GM18873 (cell line): ENCODE data around the gene OCRL.
"Not testable (repeated sequence)": the region's sequence is repeated elsewhere in the genome, so short reads cannot be mapped to it uniquely, and the experiment has no call there.

Experiments
- ATAC-seq: cut with Tn5 transposase; IDR thresholded peaks from one replicate; pipeline ENCODE4 v1.9.1; 2021; ENCODE audit warnings: mild to moderate bottlenecking, moderate library complexity, moderate number of reproducible peaks; ENCODE audit not compliant: unreplicated experiment, low FRiP score

Gene OCRL

GRCh38 chrX:129534816-129535578, 5.1 kb upstream of the OCRL start:
- no peak for ATAC-seq

- no peak for ATAC-seq
Observed at GRCh38 chrX:129540722-129541184, 694 bp downstream of the OCRL start.

GRCh38 chrX:129544780-129545179, 4.7 kb downstream of the OCRL start:
- no peak for ATAC-seq

- ATAC-seq, result no peak
Observed at GRCh38 chrX:129545408-129545807, 5.3 kb downstream of the OCRL start.

GRCh38 chrX:129549124-129549523, 9.1 kb downstream of the OCRL start:
- ATAC-seq, result no peak

GRCh38 chrX:129553619-129554288, 13.7 kb downstream of the OCRL start:
- peak; percentile 93 for ATAC-seq

- ATAC-seq, result not testable (repeated sequence)
Observed at GRCh38 chrX:129554816-129555215, 14.8 kb downstream of the OCRL start.

- ATAC-seq, result no peak
Observed at GRCh38 chrX:129556806-129557315, 16.8 kb downstream of the OCRL start.

GRCh38 chrX:129557844-129558480, 17.9 kb downstream of the OCRL start:
- ATAC-seq, result no peak

- no peak for ATAC-seq
Observed at GRCh38 chrX:129559783-129560182, 19.7 kb downstream of the OCRL start.

GRCh38 chrX:129561453-129561852, 21.4 kb downstream of the OCRL start:
- ATAC-seq, result no peak

GRCh38 chrX:129564345-129564744, 24.3 kb downstream of the OCRL start:
- ATAC-seq, result not testable (repeated sequence)

GRCh38 chrX:129565046-129565650, 25.1 kb downstream of the OCRL start:
- no peak for ATAC-seq

- ATAC-seq, result no peak
Observed at GRCh38 chrX:129566073-129566472, 26.0 kb downstream of the OCRL start.

- no peak for ATAC-seq
Observed at GRCh38 chrX:129568349-129568748, 28.3 kb downstream of the OCRL start.

GRCh38 chrX:129572422-129572821, 32.4 kb downstream of the OCRL start:
- ATAC-seq, result no peak

- not testable (repeated sequence) for ATAC-seq
Observed at GRCh38 chrX:129573652-129574051, 33.6 kb downstream of the OCRL start.

- ATAC-seq, result no peak
Observed at GRCh38 chrX:129574214-129574613, 34.2 kb downstream of the OCRL start.

- ATAC-seq, result no peak
Observed at GRCh38 chrX:129576539-129576938, 36.5 kb downstream of the OCRL start.

GRCh38 chrX:129577473-129577872, 37.4 kb downstream of the OCRL start:
- ATAC-seq, result no peak

- ATAC-seq, result no peak
Observed at GRCh38 chrX:129577877-129578276, 37.8 kb downstream of the OCRL start.
